CD14-positive monocyte (primary cell): ENCODE measurements around the gene FOXO4. TPM values are rescaled to one million over a fixed set of nuclear protein-coding genes. Genes with fewer than 3 reads are reported as not detected.

Experiments used
- DNase-seq, 3 donors: peaks; one replicate each; pipeline ENCODE4 v3.0.0-alpha.2; 2011 to 2022
- H2AFZ ChIP-seq: 2 replicates; pipeline ENCODE4 v1.6.0; 2012; ENCODE audit warnings: mild to moderate bottlenecking, low read depth, low read length, inconsistent platforms; ENCODE audit not compliant: insufficient read depth, poor library complexity, severe bottlenecking
- H3K27ac ChIP-seq, 2 donors: 1 replicate in 1 of 2; 2 replicates in 1 of 2; pipeline ENCODE4 v1.5.1; 2012 to 2013; ENCODE audit warnings: low read length in 2 of 2, control low read depth in 1 of 2, inconsistent platforms in 1 of 2, low read depth in 1 of 2, mild to moderate bottlenecking in 1 of 2
- H3K27me3 ChIP-seq, 2 donors: one replicate each; pipeline versions ENCODE4 v1.6.0 to v1.6.1; 2011 to 2013; ENCODE audit warnings: low read length in 2 of 2; ENCODE audit not compliant: control insufficient read depth in 2 of 2, insufficient read depth in 2 of 2
- H3K36me3 ChIP-seq, 2 donors: replicated peaks in 1 of 2; 1 replicate in 1 of 2; 2 replicates in 1 of 2; pipeline versions ENCODE4 v1.5.1 to v1.6.1; 2012 to 2013; ENCODE audit warnings: low read length in 2 of 2, control low read depth in 1 of 2, inconsistent platforms in 1 of 2, mild to moderate bottlenecking in 1 of 2; ENCODE audit not compliant: insufficient read depth in 2 of 2, control insufficient read depth in 1 of 2
- H3K4me1 ChIP-seq, 2 donors: 1 replicate in 1 of 2; 2 replicates in 1 of 2; pipeline versions ENCODE4 v1.5.1 to v1.6.1; 2012 to 2013; ENCODE audit warnings: low read length in 2 of 2, control low read depth in 1 of 2, inconsistent platforms in 1 of 2, mild to moderate bottlenecking in 1 of 2, moderate library complexity in 1 of 2; ENCODE audit not compliant: insufficient read depth in 2 of 2, control insufficient read depth in 1 of 2
- H3K4me2 ChIP-seq: replicated peaks from 2 replicates; pipeline ENCODE3; 2012; ENCODE audit warnings: low read length, moderate library complexity, mild to moderate bottlenecking; ENCODE audit not compliant: poor library complexity, severe bottlenecking; ENCODE audit errors: extremely low read depth
- H3K4me3 ChIP-seq, 3 experiments: fragments of 200-600 bp in 1 of 3; sonication (generic) in 1 of 3; replicated peaks in 1 of 3; 1 replicate in 2 of 3; 2 replicates in 1 of 3; pipeline ENCODE4 v1.5.1; 2011 to 2013; ENCODE audit warnings: low read length in 3 of 3, mild to moderate bottlenecking in 3 of 3, control low read depth in 2 of 3, low read depth in 2 of 3, inconsistent platforms in 1 of 3, moderate library complexity in 1 of 3
- H3K79me2 ChIP-seq: 2 replicates; pipeline ENCODE4 v1.6.0; 2012; ENCODE audit warnings: mild to moderate bottlenecking, control low read depth, inconsistent platforms, low read length, moderate library complexity; ENCODE audit not compliant: insufficient read depth
- H3K9ac ChIP-seq: 2 replicates; pipeline ENCODE4 v1.6.0; 2017; ENCODE audit warnings: low read length, mild to moderate bottlenecking; ENCODE audit not compliant: insufficient read depth, poor library complexity, severe bottlenecking
- H3K9me3 ChIP-seq, 2 donors: replicated peaks in 1 of 2; 1 replicate in 1 of 2; 2 replicates in 1 of 2; pipeline versions ENCODE4 v1.5.1 to v1.6.1; 2012 to 2013; ENCODE audit warnings: low read length in 2 of 2, control low read depth in 1 of 2; ENCODE audit not compliant: control insufficient read depth in 1 of 2, insufficient read depth in 1 of 2
- H4K20me1 ChIP-seq: 2 replicates; pipeline ENCODE4 v1.6.0; 2012; ENCODE audit warnings: mild to moderate bottlenecking, low read length, control low read depth, moderate library complexity; ENCODE audit not compliant: insufficient read depth
- H3K27ac Mint-ChIP-seq, 7 donors: one replicate each; pipeline ENCODE4 v1.8.0; 2020; ENCODE audit warnings: mild to moderate bottlenecking in 7 of 7, mixed read lengths in 7 of 7, moderate library complexity in 6 of 7, inconsistent platforms in 2 of 7
- H3K27me3 Mint-ChIP-seq, 3 donors: one replicate each; pipeline ENCODE4 v1.8.0; 2021 to 2022; ENCODE audit warnings: low read depth in 3 of 3, mild to moderate bottlenecking in 3 of 3, mixed read lengths in 3 of 3, moderate library complexity in 3 of 3, inconsistent platforms in 1 of 3
- H3K36me3 Mint-ChIP-seq, 2 donors: one replicate each; pipeline ENCODE4 v1.8.0; 2020; ENCODE audit warnings: mixed read lengths in 2 of 2, inconsistent platforms in 1 of 2, mild to moderate bottlenecking in 1 of 2
- H3K4me1 Mint-ChIP-seq: one replicate; pipeline ENCODE4 v1.8.0; 2020; ENCODE audit warnings: mild to moderate bottlenecking, mixed read lengths
- H3K4me3 Mint-ChIP-seq, 2 donors: one replicate each; pipeline ENCODE4 v1.8.0; 2020; ENCODE audit warnings: mild to moderate bottlenecking in 2 of 2, mixed read lengths in 2 of 2, moderate library complexity in 1 of 2
- H3K9me3 Mint-ChIP-seq, 7 donors: one replicate each; pipeline ENCODE4 v1.8.0; 2020 to 2022; ENCODE audit warnings: mixed read lengths in 7 of 7, mild to moderate bottlenecking in 6 of 7, moderate library complexity in 6 of 7, inconsistent platforms in 2 of 7
- WGBS: methylation state at CpG from one replicate; pipeline ENCODE4 v1.1.5; 2013; ENCODE audit warnings: missing lambda C conversion rate; ENCODE audit not compliant: insufficient coverage; 5-methylcytosine and 5-hydroxymethylcytosine counted together
- intact Hi-C, 2 donors: fragments of 100-400 bp; cut with micrococcal nuclease; formaldehyde crosslinking; loops; one replicate each; pipeline versions ENCODE4 v1.15.0 to v1.15.1; 2023
- polyA plus RNA-seq, 3 donors: library from polyadenylated mRNA; depleted of rRNA in 1 of 3; unstranded in 2 of 3; stranded (reverse) in 1 of 3; fragments of 300-500 nt in 2 of 3; fragments of >200 nt in 1 of 3; fragmentation: Illumina TruSeq in 2 of 3; gene quantifications; 1 replicate in 2 of 3; 2 replicates in 1 of 3; pipeline ENCODE4 v1.2.3, GENCODE V29; 2012 to 2021
- TF ChIP-seq, protein P1 (sequence below): fragments of 200-600 bp; IDR thresholded peaks from one replicate; pipeline ENCODE4 v1.8.0; 2022; ENCODE audit warnings: antibody characterized with exemption, mild to moderate bottlenecking

Gene FOXO4
- polyA plus RNA-seq, 3 donors = 1.4 to 9.2 (median 1.5) TPM

DNA sequence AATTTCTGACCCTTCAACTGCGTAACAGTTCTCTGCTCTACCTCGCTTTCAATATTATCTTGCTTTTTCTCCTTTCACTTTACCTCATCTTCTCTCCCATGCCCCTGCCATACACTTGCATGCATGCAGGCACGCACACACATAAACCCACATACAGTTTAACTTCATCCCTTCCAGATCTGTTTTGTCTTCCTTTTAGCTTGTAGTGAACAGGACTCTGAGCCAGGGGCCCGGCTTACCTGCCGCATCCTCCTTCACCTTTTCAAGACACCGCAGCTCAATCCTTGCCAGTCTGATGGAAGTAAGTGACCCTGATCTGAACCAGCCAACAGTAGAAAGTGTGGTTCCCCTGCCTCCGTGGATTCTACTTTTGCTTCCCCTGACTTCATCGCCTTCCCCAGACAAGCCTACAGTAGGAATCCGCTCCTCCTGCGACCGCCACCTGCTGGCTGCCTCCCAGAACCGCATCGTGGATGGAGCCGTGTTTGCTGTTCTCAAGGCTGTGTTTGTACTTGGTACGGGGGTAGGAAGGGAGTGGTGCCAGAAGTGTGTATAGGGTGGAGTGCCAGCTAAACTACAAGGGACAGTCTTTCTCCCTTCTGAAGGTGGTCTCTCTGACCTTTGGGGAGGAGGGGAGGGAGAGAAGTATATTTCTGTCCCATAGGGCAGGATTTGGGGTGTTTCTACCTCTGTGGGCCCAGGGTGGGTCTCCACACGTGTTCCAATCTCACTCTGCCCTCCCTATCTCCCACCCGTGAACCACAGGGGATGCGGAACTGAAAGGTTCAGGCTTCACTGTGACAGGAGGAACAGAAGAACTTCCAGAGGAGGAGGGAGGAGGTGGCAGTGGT is 33.5 kb downstream of the FOXO4 start:
- Histone ChIP-seq H3K79me2 (no peaks in the 10 kb centered on the region), H3K27ac (peak overlapping the region in 1 of 2 donors; percentile 0), H3K4me3 (no peak overlapping the region), H3K9me3 (no peaks in the 10 kb centered on the region), H3K4me1 (no peaks in the 10 kb centered on the region), H3K9ac (no peak overlapping the region), H3K27me3 (no peaks in the 10 kb centered on the region), H2AFZ (no peak overlapping the region), H4K20me1 (peaks cover 6% of the 10 kb centered on the region), H3K36me3 (peaks cover 84 to 95% of the 10 kb centered on the region in 2 donors), H3K4me2 (no peak overlapping the region)
- no peaks in the 10 kb centered on the region for H3K9me3 Mint-ChIP-seq
- peaks cover 82 to 85% of the 10 kb centered on the region in 2 donors for H3K36me3 Mint-ChIP-seq
- intact Hi-C loops = loop anchor here in 1 of 2 donors (1.0 kb wide), 1 partner anchor 31 kb away; no protein-coding TSS in a partner anchor
- peak overlapping the region in 4 of 7 donors; percentile 18 to 80 (median 72) for H3K27ac Mint-ChIP-seq
- H3K4me1 Mint-ChIP-seq = peaks cover 6% of the 10 kb centered on the region
- TF ChIP-seq, protein P1, sequence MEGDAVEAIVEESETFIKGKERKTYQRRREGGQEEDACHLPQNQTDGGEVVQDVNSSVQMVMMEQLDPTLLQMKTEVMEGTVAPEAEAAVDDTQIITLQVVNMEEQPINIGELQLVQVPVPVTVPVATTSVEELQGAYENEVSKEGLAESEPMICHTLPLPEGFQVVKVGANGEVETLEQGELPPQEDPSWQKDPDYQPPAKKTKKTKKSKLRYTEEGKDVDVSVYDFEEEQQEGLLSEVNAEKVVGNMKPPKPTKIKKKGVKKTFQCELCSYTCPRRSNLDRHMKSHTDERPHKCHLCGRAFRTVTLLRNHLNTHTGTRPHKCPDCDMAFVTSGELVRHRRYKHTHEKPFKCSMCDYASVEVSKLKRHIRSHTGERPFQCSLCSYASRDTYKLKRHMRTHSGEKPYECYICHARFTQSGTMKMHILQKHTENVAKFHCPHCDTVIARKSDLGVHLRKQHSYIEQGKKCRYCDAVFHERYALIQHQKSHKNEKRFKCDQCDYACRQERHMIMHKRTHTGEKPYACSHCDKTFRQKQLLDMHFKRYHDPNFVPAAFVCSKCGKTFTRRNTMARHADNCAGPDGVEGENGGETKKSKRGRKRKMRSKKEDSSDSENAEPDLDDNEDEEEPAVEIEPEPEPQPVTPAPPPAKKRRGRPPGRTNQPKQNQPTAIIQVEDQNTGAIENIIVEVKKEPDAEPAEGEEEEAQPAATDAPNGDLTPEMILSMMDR = peak; percentile 74
- DNase-seq = peak; percentile 58 to 66 (median 60)
- H3K4me3 Mint-ChIP-seq = no peak overlapping the region
- peaks cover 0 to 1% (median 0%) of the 10 kb centered on the region in 3 donors for H3K27me3 Mint-ChIP-seq
- WGBS = 80% methylated on average over 5 of the region's 18 CpGs

GRCh38 chrX:71131510-71131909 is 35.9 kb downstream of the FOXO4 start:
- DNase-seq = no peak
- intact Hi-C loops = no loop called here
- Histone ChIP-seq H2AFZ (no peak overlapping the region), H3K27ac (no peak overlapping the region), H3K27me3 (no peaks in the 10 kb centered on the region), H3K9ac (no peak overlapping the region), H3K4me3 (no peak overlapping the region), H3K4me1 (no peaks in the 10 kb centered on the region), H3K79me2 (no peaks in the 10 kb centered on the region), H4K20me1 (peaks cover 6% of the 10 kb centered on the region), H3K4me2 (no peak overlapping the region), H3K36me3 (peaks cover 83 to 94% of the 10 kb centered on the region in 2 donors), H3K9me3 (no peaks in the 10 kb centered on the region)
- TF ChIP-seq, protein P1 = no peak
- H3K36me3 Mint-ChIP-seq = peaks cover 89 to 90% of the 10 kb centered on the region in 2 donors
- H3K27me3 Mint-ChIP-seq = peaks cover 0 to 5% (median 0%) of the 10 kb centered on the region in 3 donors
- H3K27ac Mint-ChIP-seq = no peak overlapping the region
- no peaks in the 10 kb centered on the region for H3K9me3 Mint-ChIP-seq
- H3K4me3 Mint-ChIP-seq = no peak overlapping the region
- no CpG with 5 or more reads among the region's 4 CpGs for WGBS
- peaks cover 6% of the 10 kb centered on the region for H3K4me1 Mint-ChIP-seq
